H1 (cell line): ENCODE measurements around the gene SLC41A2. TPM values are rescaled to one million over a fixed set of nuclear protein-coding genes. Genes with fewer than 3 reads are reported as not detected.

Experiments
- ATF2 ChIP-seq: IDR thresholded peaks from 2 replicates; pipeline ENCODE4 v1.6.1; 2012; ENCODE audit warnings: low read length, inconsistent platforms
- ATF3 ChIP-seq: IDR thresholded peaks from 2 replicates; pipeline ENCODE4 v1.6.1; 2011; ENCODE audit warnings: low read depth, mild to moderate bottlenecking, low read length; ENCODE audit not compliant: insufficient read depth
- CBX5 ChIP-seq: fragments of 300-800, 300-1000 bp; sonication (generic); IDR thresholded peaks from 2 replicates; pipeline ENCODE4 v1.7.1; 2016; ENCODE audit warnings: antibody characterized with exemption, low read length, low read depth
- CBX8 ChIP-seq: fragments of 300-800, 300-1000 bp; sonication (generic); IDR thresholded peaks from 2 replicates; pipeline ENCODE4 v1.7.1; 2016; ENCODE audit warnings: low read depth, low read length, borderline replicate concordance
- E2F6 ChIP-seq: IDR thresholded peaks from 2 replicates; pipeline ENCODE4 v1.6.1; 2012; ENCODE audit warnings: inconsistent platforms
- EZH2 ChIP-seq: fragments of 200-600 bp; sonication (generic); IDR thresholded peaks from 2 replicates; pipeline ENCODE4 v1.7.1; 2012; ENCODE audit warnings: low read depth, mild to moderate bottlenecking, moderate library complexity, low read length, inconsistent platforms; ENCODE audit not compliant: severe bottlenecking
- HDAC2 ChIP-seq, 2 experiments: fragments of 300-600 bp in 1 of 2; sonication (generic) in 1 of 2; IDR thresholded peaks; 2 replicates each; pipeline ENCODE4 v1.6.1; 2011 to 2012; ENCODE audit warnings: low read depth in 2 of 2, low read length in 2 of 2, mild to moderate bottlenecking in 2 of 2, moderate library complexity in 2 of 2, borderline replicate concordance in 1 of 2, inconsistent platforms in 1 of 2
- KDM5A ChIP-seq: fragments of 200-600 bp; IDR thresholded peaks from 2 replicates; pipeline ENCODE4 v1.7.1; 2012; ENCODE audit warnings: mild to moderate bottlenecking, low read length, inconsistent platforms, mixed read lengths
- MAFK ChIP-seq: IDR thresholded peaks from 2 replicates; pipeline ENCODE4 v1.6.1; 2012; ENCODE audit warnings: low read depth, mild to moderate bottlenecking, improper control_type of control experiment, low read length
- NANOG ChIP-seq: IDR thresholded peaks from 2 replicates; pipeline ENCODE4 v1.6.1; 2011; ENCODE audit warnings: low read length, low read depth, mild to moderate bottlenecking, inconsistent platforms; ENCODE audit not compliant: insufficient read depth, poor library complexity, severe bottlenecking
- POLR2AphosphoS5 ChIP-seq: IDR thresholded peaks from 2 replicates; pipeline ENCODE4 v1.6.1; 2011; ENCODE audit warnings: low read depth, low read length
- POU5F1 ChIP-seq: IDR thresholded peaks from 2 replicates; pipeline ENCODE4 v1.6.1; 2011; ENCODE audit warnings: low read depth, mild to moderate bottlenecking, low read length, moderate library complexity
- RBBP5 ChIP-seq: IDR thresholded peaks from 2 replicates; pipeline ENCODE4 v1.7.1; 2012; ENCODE audit warnings: low read depth, mild to moderate bottlenecking, inconsistent platforms, low read length, moderate library complexity, borderline replicate concordance
- SIN3A ChIP-seq, 2 experiments: IDR thresholded peaks in 1 of 2; conservative IDR thresholded peaks in 1 of 2; 2 replicates each; pipeline ENCODE4 v1.6.1; 2011 to 2012; ENCODE audit warnings: low read length in 2 of 2, improper control_type of control experiment in 1 of 2, low read depth in 1 of 2, mild to moderate bottlenecking in 1 of 2
- SRF ChIP-seq: IDR thresholded peaks from 2 replicates; pipeline ENCODE4 v1.6.1; 2011; ENCODE audit warnings: mild to moderate bottlenecking, low read depth, low read length, moderate library complexity
- SUZ12 ChIP-seq: fragments of 200-600 bp; sonication (generic); IDR thresholded peaks from 2 replicates; pipeline ENCODE4 v1.6.1; 2012; ENCODE audit warnings: mild to moderate bottlenecking, inconsistent platforms, low read length, moderate library complexity, mixed read lengths
- TAF1 ChIP-seq: IDR thresholded peaks from 2 replicates; pipeline ENCODE4 v1.6.1; 2011; ENCODE audit warnings: mild to moderate bottlenecking, low read depth, low read length
- TCF12 ChIP-seq: IDR thresholded peaks from 2 replicates; pipeline ENCODE4 v1.6.1; 2011; ENCODE audit warnings: low read depth, mild to moderate bottlenecking, low read length
- polyA plus RNA-seq, 7 experiments: library from polyadenylated mRNA; depleted of rRNA in 3 of 7; stranded (reverse) in 5 of 7; unstranded in 2 of 7; fragments of >200 nt in 5 of 7; fragments of 200-250 nt in 2 of 7; gene quantifications; 1 replicate in 5 of 7; 2 replicates in 1 of 7; 4 replicates in 1 of 7; pipeline versions ENCODE4 v1.2.1 to v1.2.3, GENCODE V29; 2011 to 2013; ENCODE audit warnings: missing spikeins in 2 of 7, mixed read lengths in 2 of 7
- total RNA-seq: library from RNA; stranded (reverse); fragmentation: NEBNext Ultra II Directional; extraction: Animal tissue kit (Norgen Biotek cat#: 25700); gene quantifications from 2 replicates; pipeline ENCODE4 v1.2.1, GENCODE V29; 2021
- TF ChIP-seq, protein P1 (sequence below): IDR thresholded peaks from 2 replicates; pipeline ENCODE4 v1.6.1; 2012; ENCODE audit warnings: inconsistent platforms

The SLC41A2 gene
- total and polyA plus RNA-seq, 2 of the 8 experiments (the other 6 are each of a cell fraction or from before 2014, with no cell fraction given): 0.79 to 3.0 TPM

DNA sequence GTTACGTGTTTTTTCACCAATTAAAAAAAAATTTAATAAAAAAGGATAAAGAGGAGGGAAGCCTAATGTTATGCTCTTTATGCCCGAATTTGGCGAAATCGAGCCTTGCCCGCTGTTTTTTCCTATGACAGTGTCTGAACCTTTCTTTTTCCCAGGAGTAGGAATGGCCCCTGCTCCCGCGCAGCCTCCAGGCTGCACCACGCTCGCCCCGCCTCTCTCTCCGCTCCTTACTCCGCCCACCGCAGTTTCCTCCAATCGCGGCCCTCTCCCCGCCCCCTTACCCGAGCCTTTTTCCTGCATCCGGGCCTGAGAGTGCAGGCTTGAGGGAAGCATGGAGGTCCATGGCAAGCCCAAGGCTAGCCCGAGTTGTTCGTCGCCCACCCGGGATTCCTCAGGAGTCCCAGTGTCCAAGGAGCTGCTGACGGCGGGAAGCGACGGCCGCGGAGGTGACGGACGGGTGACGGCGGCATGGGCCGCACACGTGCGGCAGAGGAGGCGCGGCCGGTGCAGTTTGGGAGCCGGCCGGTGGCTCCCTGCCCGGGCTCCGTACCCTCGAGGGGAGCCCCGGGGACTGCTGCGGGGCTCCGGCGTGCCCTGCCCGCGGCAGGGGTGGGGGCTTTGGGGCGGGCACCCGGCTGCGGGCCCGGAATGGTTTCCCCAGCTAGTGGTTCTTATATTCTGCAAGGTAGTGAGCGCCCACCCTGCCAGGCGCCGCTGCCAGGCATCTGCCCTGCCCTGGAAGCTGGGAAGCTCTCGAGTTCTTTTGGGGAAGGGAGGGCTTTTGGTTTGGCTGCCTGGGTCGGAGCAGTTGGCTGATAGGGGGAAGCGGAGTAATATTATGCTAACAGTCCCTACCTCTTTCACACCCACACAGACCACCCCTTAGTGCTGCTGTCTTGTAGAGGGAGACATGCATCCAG lies 28.2 kb upstream of the SLC41A2 start, which contains the start of gene NOPCHAP1 (continued):
- TF ChIP-seq CBX5: no peak
- no peak for TF ChIP-seq ATF2
- peak; percentile 86 for TF ChIP-seq RBBP5
- peak in 1 of 2 experiments; percentile 56; a peak in 1 of 4 replicates for TF ChIP-seq SIN3A (conservative IDR thresholded peaks at IDR 0.05 in 1 of 2, IDR thresholded peaks at IDR 0.05 in 1 of 2; ENCODE audit: low read depth in 1 of 2, low read length in 2 of 2)
- TF ChIP-seq TAF1: peak; percentile 90
- no peak for TF ChIP-seq MAFK
- TF ChIP-seq SRF: peak; percentile 6; the same call in 1 of the 2 replicates
- TF ChIP-seq KDM5A: 0 out of 2 replicates have a peak, but pooled peaks have one; percentile 31
- TF ChIP-seq ATF3: no peak
- peak; percentile 40 for TF ChIP-seq E2F6
- TF ChIP-seq POU5F1: no peak
- TF ChIP-seq NANOG: no peak
- peak in 1 of 2 experiments; percentile 63; a peak in 1 of 4 replicates for TF ChIP-seq HDAC2 (IDR thresholded peaks at IDR 0.05; ENCODE audit: borderline replicate concordance in 1 of 2, low read depth in 2 of 2, low read length in 2 of 2)
- no peak for TF ChIP-seq TCF12
- TF ChIP-seq POLR2AphosphoS5: peak; percentile 92
- TF ChIP-seq CBX8: no peak
- TF ChIP-seq SUZ12: no peak
- TF ChIP-seq, protein P1, sequence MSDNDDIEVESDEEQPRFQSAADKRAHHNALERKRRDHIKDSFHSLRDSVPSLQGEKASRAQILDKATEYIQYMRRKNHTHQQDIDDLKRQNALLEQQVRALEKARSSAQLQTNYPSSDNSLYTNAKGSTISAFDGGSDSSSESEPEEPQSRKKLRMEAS: peak; percentile 80
- no peak for TF ChIP-seq EZH2
